Bronchial epithelial cell (primary cell): ENCODE results near the gene INTS1. TPM values are rescaled to one million over a fixed set of nuclear protein-coding genes. Genes with fewer than 3 reads are reported as not detected.

Experiments
- DNase-seq: peaks from one replicate; pipeline ENCODE4 v3.0.0-alpha.2; 2010; ENCODE audit warnings: low read depth
- FAIRE-seq: peaks from 2 replicates; lab custom pipeline; 2011; peaks lifted over from hg19 to GRCh38; lab: Jason Lieb, UNC
- H3K27me3 ChIP-seq: 2 replicates; pipeline ENCODE4 v1.5.1; 2011; ENCODE audit warnings: low read length; ENCODE audit not compliant: control insufficient read depth, insufficient read depth
- H3K36me3 ChIP-seq: 2 replicates; pipeline ENCODE4 v1.5.1; 2011; ENCODE audit warnings: low read length; ENCODE audit not compliant: control insufficient read depth, insufficient read depth
- H3K4me3 ChIP-seq: 2 replicates; pipeline ENCODE4 v1.5.1; 2011; ENCODE audit warnings: mild to moderate bottlenecking, low read depth, low read length, control low read depth
- CTCF ChIP-seq: IDR thresholded peaks from 2 replicates; pipeline ENCODE4 v1.5.1; 2011; ENCODE audit warnings: mild to moderate bottlenecking, moderate library complexity, low read length, control low read depth, inconsistent platforms; ENCODE audit not compliant: insufficient read depth, severe bottlenecking
- total RNA-seq: library from RNA; depleted of rRNA; stranded (reverse); fragments of >200 nt; gene quantifications from 2 replicates; pipeline ENCODE4 v1.2.1, GENCODE V29; 2014

Gene INTS1
- 18.7 and 21.6 TPM in 2 replicates for total RNA-seq

DNA sequence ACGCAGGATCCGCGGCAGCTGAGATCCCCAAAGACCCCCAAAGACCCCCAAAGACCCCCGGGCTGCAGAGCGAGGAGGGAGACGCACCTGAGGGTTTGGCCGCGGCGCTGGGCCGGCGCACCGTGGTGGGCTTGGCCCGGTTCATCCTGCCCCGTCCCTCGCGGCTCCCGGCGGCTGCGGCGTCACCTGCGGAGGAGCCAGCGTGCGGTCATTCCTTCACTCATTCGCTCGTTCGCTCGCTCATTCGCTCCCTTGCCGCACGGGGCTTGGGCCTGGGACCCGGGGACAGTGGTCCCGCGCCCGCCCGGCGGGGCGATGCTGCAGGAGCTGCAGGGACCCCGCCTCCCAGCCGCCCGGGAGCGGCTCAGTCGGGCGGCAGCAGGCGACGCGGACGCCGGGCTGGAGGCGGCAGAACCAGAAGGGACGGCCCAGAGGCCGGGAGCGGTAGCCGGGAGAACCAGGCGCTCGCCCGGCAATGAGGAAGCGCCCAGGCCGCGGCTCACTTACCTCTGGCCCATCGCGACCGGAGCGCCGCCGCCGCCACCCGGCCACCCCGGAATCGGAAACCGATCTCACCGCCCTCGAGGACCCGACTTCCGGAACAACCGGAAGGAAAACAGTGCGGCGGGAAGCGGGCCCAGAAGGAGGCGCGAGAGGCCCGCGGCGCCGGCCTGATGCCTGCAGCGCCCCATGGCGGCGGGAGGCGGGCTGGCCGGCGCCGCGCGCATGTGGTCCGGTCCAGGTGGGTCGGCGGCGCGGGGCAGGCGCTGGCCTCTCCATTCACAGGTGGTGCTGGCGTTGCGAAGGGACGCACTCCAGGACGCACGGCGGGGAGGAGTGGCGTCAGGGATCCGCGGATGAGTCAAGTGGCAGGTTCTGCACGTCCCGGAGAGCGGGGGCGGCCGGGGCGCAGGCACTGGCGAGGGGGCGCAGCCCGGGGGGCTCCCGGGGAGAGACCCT, at the start of gene INTS1:
INTS1 (minus strand) TSS at position 574 of the 960 bp plus-strand sequence; CDS start at position 145, 429 bp downstream.
- no peak for FAIRE-seq
- Histone ChIP-seq H3K4me3 (peak within 1 kb of the TSS; percentile 97), H3K27me3 (no peaks in the 10 kb centered on the region), H3K36me3 (peaks cover 17% of the 10 kb centered on the region)
- peak; percentile 82 for TF ChIP-seq CTCF
- DNase-seq = peak; percentile 85

GRCh38 chr7:1553512-1554210, 49.5 kb upstream of the INTS1 start:
- Histone ChIP-seq H3K27me3 (no peaks in the 10 kb centered on the region), H3K36me3 (peaks cover 7% of the 10 kb centered on the region), H3K4me3 (no peak overlapping the region)
- no peak for TF ChIP-seq CTCF
- DNase-seq (no peak), FAIRE-seq (no peak)

DNA sequence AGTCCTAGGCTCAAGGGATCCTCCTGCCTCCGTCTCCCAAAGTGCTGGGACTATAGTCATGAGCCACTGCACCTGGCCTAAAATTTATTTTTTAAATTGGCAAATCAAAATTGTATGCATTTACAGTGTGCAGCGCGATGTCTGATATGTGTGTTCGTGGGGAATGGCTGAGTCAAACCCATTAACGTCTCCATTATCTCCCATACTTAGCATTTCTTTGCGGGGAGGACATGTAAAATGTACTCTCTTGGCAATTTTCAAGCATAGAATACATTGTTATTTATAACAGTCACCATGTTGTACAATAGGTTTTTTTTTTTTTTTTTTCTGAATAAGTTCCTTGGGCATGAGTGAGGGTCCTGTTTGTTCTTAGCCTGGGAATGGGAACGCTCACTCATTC, 48.0 kb upstream of the INTS1 start:
- Histone ChIP-seq H3K4me3 (no peak overlapping the region), H3K36me3 (peaks cover 7% of the 10 kb centered on the region), H3K27me3 (no peaks in the 10 kb centered on the region)
- FAIRE-seq = no peak
- TF ChIP-seq CTCF = no peak
- DNase-seq = no peak

DNA sequence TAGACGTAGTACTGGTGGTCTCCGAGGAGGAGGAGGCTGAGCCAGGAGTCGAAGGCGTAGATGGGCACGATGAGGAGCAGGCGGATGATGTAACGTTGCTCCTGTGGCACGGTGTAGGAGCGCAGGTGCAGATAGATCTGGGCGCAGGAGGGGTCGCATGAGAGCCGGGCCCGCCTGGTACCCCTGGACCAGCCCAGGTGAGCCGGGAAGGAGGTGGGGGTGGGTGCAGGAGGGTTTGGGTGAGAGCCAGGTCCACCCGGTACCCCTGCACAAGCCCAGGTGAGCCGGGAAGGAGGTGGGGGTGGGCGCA, 46.6 kb upstream of the INTS1 start:
- Histone ChIP-seq H3K27me3 (no peaks in the 10 kb centered on the region), H3K4me3 (no peak overlapping the region), H3K36me3 (peaks cover 8% of the 10 kb centered on the region)
- DNase-seq (no peak), FAIRE-seq (no peak)
- TF ChIP-seq CTCF = no peak

DNA sequence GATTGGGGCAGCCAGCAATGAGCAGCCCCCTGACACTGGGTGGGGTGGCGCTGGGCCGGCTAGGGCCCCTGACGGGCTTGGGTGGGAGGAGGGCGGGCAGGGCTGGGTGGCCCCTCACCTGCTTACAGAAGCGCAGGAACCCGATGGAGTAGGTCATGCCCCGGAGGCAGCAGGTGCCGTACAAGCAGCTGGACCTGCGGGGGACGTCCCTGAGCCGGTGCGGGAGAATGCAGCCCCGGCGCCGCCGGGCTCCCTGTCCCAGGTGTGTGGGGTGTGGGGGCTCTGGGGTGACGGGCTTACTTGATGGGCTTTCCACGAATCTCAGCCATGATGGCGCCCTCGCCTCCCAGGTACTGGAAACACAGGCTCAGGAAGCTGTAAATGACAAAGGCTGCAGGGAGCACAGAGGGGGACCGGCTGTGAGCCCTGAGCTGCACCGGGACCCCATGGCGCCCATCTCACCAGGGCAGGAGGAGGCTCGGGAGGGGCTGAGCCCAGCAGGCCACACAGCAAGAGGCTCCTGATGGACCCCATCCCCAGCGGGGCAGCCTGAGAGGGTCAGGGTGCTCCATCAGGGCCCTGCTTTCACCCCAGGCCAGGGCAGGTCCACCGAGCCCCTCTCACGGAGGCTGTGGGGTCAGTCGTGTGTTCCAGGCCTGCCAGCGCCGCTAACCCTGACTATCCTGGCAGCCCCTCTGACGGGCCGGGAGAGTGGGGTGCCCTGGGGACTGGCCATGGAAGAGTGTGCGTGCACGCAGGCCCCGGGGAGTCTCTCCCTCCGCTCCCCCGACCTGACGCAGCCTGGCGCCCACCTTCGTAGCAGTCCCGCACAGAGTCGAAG, 46.0 kb upstream of the INTS1 start:
- FAIRE-seq = no peak
- peaks cover 8% of the 10 kb centered on the region for H3K36me3 ChIP-seq

More for the DNA sequence above, 46.0 kb upstream of the INTS1 start:
- Histone ChIP-seq H3K27me3 (no peaks in the 10 kb centered on the region), H3K4me3 (no peak overlapping the region)
- no peak for TF ChIP-seq CTCF
- no peak for DNase-seq
